Measurements from ENCODE around the gene GCC2. TPM values are rescaled to one million over a fixed set of nuclear protein-coding genes. Genes with fewer than 3 reads are reported as not detected.

Gene GCC2
- polyA plus RNA-seq, 1 of the 3 experiments (the other 2 are of a cell fraction), result 4.5 TPM

GRCh38 chr2:108533832-108534583 lies 85.0 kb downstream of the GCC2 start, which contains the start of gene LIMS1:
TSS of gene LIMS1 (plus strand) at chr2:108534470. CDS start at chr2:108534563, 93 bp downstream.
- peak within 1 kb of the TSS; percentile 88 to 96 for H3K27ac ChIP-seq (ENCODE audit: low read depth in 2 of 2, low read length in 1 of 2)
- 1% methylated on average over 36 of the region's 87 CpGs for WGBS (ENCODE audit: low lambda C conversion rate)
- no peaks in the 10 kb centered on the region for H3K9me2 ChIP-seq
- H3K4me1 ChIP-seq (ENCODE audit: control insufficient read depth in 1 of 2, insufficient read depth in 2 of 2, low read depth in 1 of 2, low read length in 1 of 2), result peaks cover 12% of the 10 kb centered on the region in 2 experiments; a peak in 3 of 4 replicates
- H3K79me2 ChIP-seq (ENCODE audit: insufficient read depth), result peaks cover 61% of the 10 kb centered on the region
- peaks cover 12% of the 10 kb centered on the region for H3F3A ChIP-seq (replicated peaks; ENCODE audit: insufficient read depth)
- CTCF ChIA-PET, result interaction anchor here (0.7 to 3.3 kb wide), 4 partner anchors 16 to 256 kb away, joined by 3 to 14 read pairs (median 4); no protein-coding TSS in a partner anchor
- H4K20me1 ChIP-seq (ENCODE audit: insufficient read depth), result peaks cover 43% of the 10 kb centered on the region
- peak within 1 kb of the TSS; percentile 80 for H2AFZ ChIP-seq (ENCODE audit: low read depth)
- POLR2A ChIA-PET, result interaction anchor here (1.0 to 1.3 kb wide), 2 partner anchors 37 to 85 kb away, joined by 4 to 7 read pairs; partner anchors contain the start of gene GCC2
- H3K9me3 ChIP-seq, result no peaks in the 10 kb centered on the region
- H3K36me3 ChIP-seq (replicated peaks in 1 of 2; ENCODE audit: control insufficient read depth in 1 of 2, insufficient read depth in 2 of 2, low read length in 1 of 2), result no peaks in the 10 kb centered on the region
- DNase-seq, result peak; percentile 97
- peak; percentile 65 for TF ChIP-seq ELF1 (IDR thresholded peaks at IDR 0.05)
- peak; percentile 48; the same call in 1 of the 2 replicates for TF ChIP-seq MXI1 (IDR thresholded peaks at IDR 0.05; ENCODE audit: low read depth, low read length)
- TF ChIP-seq TEAD4 (IDR thresholded peaks at IDR 0.05; ENCODE audit: borderline replicate concordance, insufficient read depth), result no peak
- no peak for TF ChIP-seq MEF2A (IDR thresholded peaks at IDR 0.05; ENCODE audit: borderline replicate concordance, low read depth)
- TF ChIP-seq TAF1 (IDR thresholded peaks at IDR 0.05; ENCODE audit: borderline replicate concordance, low read depth, low read length), result peak; percentile 65
- TF ChIP-seq NRF1 (IDR thresholded peaks at IDR 0.05; ENCODE audit: low read depth, low read length), result peak; percentile 16; the same call in 1 of the 2 replicates
- peak; percentile 76 for TF ChIP-seq POLR2AphosphoS5 (IDR thresholded peaks at IDR 0.05; ENCODE audit: low read depth, low read length)
- TF ChIP-seq, protein P1, sequence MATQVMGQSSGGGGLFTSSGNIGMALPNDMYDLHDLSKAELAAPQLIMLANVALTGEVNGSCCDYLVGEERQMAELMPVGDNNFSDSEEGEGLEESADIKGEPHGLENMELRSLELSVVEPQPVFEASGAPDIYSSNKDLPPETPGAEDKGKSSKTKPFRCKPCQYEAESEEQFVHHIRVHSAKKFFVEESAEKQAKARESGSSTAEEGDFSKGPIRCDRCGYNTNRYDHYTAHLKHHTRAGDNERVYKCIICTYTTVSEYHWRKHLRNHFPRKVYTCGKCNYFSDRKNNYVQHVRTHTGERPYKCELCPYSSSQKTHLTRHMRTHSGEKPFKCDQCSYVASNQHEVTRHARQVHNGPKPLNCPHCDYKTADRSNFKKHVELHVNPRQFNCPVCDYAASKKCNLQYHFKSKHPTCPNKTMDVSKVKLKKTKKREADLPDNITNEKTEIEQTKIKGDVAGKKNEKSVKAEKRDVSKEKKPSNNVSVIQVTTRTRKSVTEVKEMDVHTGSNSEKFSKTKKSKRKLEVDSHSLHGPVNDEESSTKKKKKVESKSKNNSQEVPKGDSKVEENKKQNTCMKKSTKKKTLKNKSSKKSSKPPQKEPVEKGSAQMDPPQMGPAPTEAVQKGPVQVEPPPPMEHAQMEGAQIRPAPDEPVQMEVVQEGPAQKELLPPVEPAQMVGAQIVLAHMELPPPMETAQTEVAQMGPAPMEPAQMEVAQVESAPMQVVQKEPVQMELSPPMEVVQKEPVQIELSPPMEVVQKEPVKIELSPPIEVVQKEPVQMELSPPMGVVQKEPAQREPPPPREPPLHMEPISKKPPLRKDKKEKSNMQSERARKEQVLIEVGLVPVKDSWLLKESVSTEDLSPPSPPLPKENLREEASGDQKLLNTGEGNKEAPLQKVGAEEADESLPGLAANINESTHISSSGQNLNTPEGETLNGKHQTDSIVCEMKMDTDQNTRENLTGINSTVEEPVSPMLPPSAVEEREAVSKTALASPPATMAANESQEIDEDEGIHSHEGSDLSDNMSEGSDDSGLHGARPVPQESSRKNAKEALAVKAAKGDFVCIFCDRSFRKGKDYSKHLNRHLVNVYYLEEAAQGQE (IDR thresholded peaks at IDR 0.05; ENCODE audit: low read depth, low read length), result peak; percentile 52
- TF ChIP-seq, protein P2, sequence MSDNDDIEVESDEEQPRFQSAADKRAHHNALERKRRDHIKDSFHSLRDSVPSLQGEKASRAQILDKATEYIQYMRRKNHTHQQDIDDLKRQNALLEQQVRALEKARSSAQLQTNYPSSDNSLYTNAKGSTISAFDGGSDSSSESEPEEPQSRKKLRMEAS (IDR thresholded peaks at IDR 0.05; ENCODE audit: low read depth), result peak; percentile 73
- TF ChIP-seq CHD2 (IDR thresholded peaks at IDR 0.05; ENCODE audit: low read length, partially characterized antibody), result peak; percentile 6
- no peaks in the 10 kb centered on the region for H3K27me3 ChIP-seq (ENCODE audit: insufficient read depth)
- peak within 1 kb of the TSS; percentile 88 for H3K4me2 ChIP-seq
- H3K4me3 ChIP-seq (ENCODE audit: low read depth in 2 of 2, low read length in 1 of 2), result peak within 1 kb of the TSS; percentile 87 to 98
- peak within 1 kb of the TSS; percentile 93 for H3K9ac ChIP-seq

Data from SK-N-SH (cell line).